MM.1S (cell line): ENCODE data around the gene ADAM8.
"Not testable (repeated sequence)": the region's sequence is repeated elsewhere in the genome, so short reads cannot be mapped to it uniquely, and the experiment has no call there.

Experiments used
- DNase-seq: peaks from one replicate; pipeline ENCODE4 v3.0.0-alpha.2; 2015
- H2AFZ ChIP-seq: fragments of 300-600 bp; sonication (generic); 2 replicates; pipeline ENCODE4 v1.6.0; 2016; ENCODE audit warnings: antibody characterized with exemption, low read length
- H3F3A ChIP-seq: fragments of 300-600 bp; sonication (generic); 2 replicates; pipeline ENCODE4 v1.6.1; 2016; ENCODE audit warnings: mild to moderate bottlenecking, antibody characterized with exemption, low read length, moderate library complexity, mixed read lengths; ENCODE audit not compliant: insufficient read depth
- H3K27ac ChIP-seq: fragments of 300-600 bp; sonication (generic); 2 replicates; pipeline ENCODE4 v1.5.1; 2016; ENCODE audit warnings: mild to moderate bottlenecking, low read length
- H3K27me3 ChIP-seq: fragments of 300-600 bp; sonication (generic); replicated peaks from 2 replicates; pipeline ENCODE4 v1.6.0; 2016; ENCODE audit warnings: low read length; ENCODE audit not compliant: insufficient read depth
- H3K36me3 ChIP-seq: fragments of 300-600 bp; sonication (generic); replicated peaks from 2 replicates; pipeline ENCODE4 v1.6.1; 2016; ENCODE audit warnings: mild to moderate bottlenecking, low read length, mixed read lengths; ENCODE audit not compliant: insufficient read depth
- H3K4me1 ChIP-seq: fragments of 300-600 bp; sonication (generic); 2 replicates; pipeline ENCODE4 v1.6.1; 2016; ENCODE audit warnings: low read length, mixed read lengths
- H3K4me2 ChIP-seq: fragments of 300-600 bp; sonication (generic); 2 replicates; pipeline ENCODE4 v1.6.0; 2016; ENCODE audit warnings: low read depth, low read length
- H3K4me3 ChIP-seq: fragments of 300-600 bp; sonication (generic); 2 replicates; pipeline ENCODE4 v1.5.1; 2016; ENCODE audit warnings: low read length, mixed read lengths
- H3K79me2 ChIP-seq: fragments of 300-600 bp; sonication (generic); 2 replicates; pipeline ENCODE4 v1.6.1; 2016; ENCODE audit warnings: mixed run types, low read length, mixed read lengths
- H3K9ac ChIP-seq: fragments of 300-600 bp; sonication (generic); 2 replicates; pipeline ENCODE4 v1.6.1; 2016; ENCODE audit warnings: low read length, mixed read lengths
- H3K9me2 ChIP-seq: fragments of 300-600 bp; sonication (generic); replicated peaks from 2 replicates; pipeline ENCODE4 v1.6.1; 2016; ENCODE audit warnings: mild to moderate bottlenecking, low read length, mixed read lengths; ENCODE audit not compliant: insufficient read depth
- H3K9me3 ChIP-seq: fragments of 300-600 bp; sonication (generic); replicated peaks from 2 replicates; pipeline ENCODE4 v1.6.1; 2016; ENCODE audit warnings: mild to moderate bottlenecking, low read length, mixed read lengths; ENCODE audit not compliant: insufficient read depth
- H4K20me1 ChIP-seq: fragments of 300-600 bp; sonication (generic); 2 replicates; pipeline ENCODE4 v1.6.1; 2016; ENCODE audit warnings: mild to moderate bottlenecking, low read length, moderate library complexity, mixed read lengths; ENCODE audit not compliant: insufficient read depth
- CTCF ChIP-seq: fragments of 300-600 bp; sonication (generic); IDR thresholded peaks from 2 replicates; pipeline ENCODE4 v1.5.1; 2016; ENCODE audit warnings: antibody characterized with exemption, low read length, mixed read lengths
- EZH2 ChIP-seq: fragments of 300-600 bp; sonication (generic); optimal IDR thresholded peaks from 2 replicates; pipeline ENCODE3; 2017; ENCODE audit warnings: low read depth, mild to moderate bottlenecking, antibody characterized with exemption, low read length, mixed read lengths
- EZH2phosphoT487 ChIP-seq: fragments of 300-600 bp; sonication (generic); IDR thresholded peaks from 2 replicates; pipeline ENCODE4 v1.6.1; 2018; ENCODE audit warnings: antibody characterized with exemption, low read length

Gene ADAM8

DNA sequence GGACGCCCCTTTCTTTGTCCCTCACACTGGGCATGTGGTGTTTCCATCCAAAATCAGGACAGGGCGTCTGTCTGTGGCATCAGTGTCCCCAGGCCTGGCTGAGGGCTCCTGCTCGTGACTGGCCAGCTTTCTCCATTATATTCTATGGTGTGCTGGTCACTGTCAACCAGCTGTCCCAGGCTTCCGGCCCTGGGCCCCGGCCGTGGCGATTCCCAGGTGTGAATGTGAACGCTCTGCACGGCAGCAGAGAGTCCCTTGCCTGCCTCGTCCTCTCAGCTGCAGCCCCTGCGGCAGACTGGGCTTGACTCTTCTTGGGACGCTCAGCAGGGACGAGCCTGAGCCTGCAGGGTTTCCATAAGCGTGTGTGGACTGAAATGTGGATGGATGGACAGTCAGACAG is 52.6 kb downstream of the ADAM8 start:
- H3K9ac ChIP-seq = no peak overlapping the region
- H3K4me2 ChIP-seq = no peak overlapping the region
- no peak for DNase-seq
- no peaks in the 10 kb centered on the region for H4K20me1 ChIP-seq
- H3K4me3 ChIP-seq = no peak overlapping the region
- no peaks in the 10 kb centered on the region for H3K79me2 ChIP-seq
- no peaks in the 10 kb centered on the region for H3K36me3 ChIP-seq
- H3K9me3 ChIP-seq = no peaks in the 10 kb centered on the region
- H3K27ac ChIP-seq = no peak overlapping the region
- no peak for TF ChIP-seq EZH2phosphoT487
- TF ChIP-seq EZH2 = no peak
- no peak for TF ChIP-seq CTCF
- no peak overlapping the region for H2AFZ ChIP-seq
- H3K9me2 ChIP-seq = no peaks in the 10 kb centered on the region
- H3K4me1 ChIP-seq = no peaks in the 10 kb centered on the region
- H3F3A ChIP-seq = no peaks in the 10 kb centered on the region
- H3K27me3 ChIP-seq = peaks cover 54% of the 10 kb centered on the region

GRCh38 chr10:133221756-133222155 is 54.9 kb downstream of the ADAM8 start:
- not testable (repeated sequence) for H3K9ac ChIP-seq, H4K20me1 ChIP-seq, H2AFZ ChIP-seq, H3F3A ChIP-seq, H3K9me2 ChIP-seq, H3K4me2 ChIP-seq, DNase-seq, H3K9me3 ChIP-seq, H3K4me1 ChIP-seq, H3K79me2 ChIP-seq, H3K36me3 ChIP-seq, H3K4me3 ChIP-seq, H3K27ac ChIP-seq
- H3K27me3 ChIP-seq = peaks cover 49% of the 10 kb centered on the region

DNA sequence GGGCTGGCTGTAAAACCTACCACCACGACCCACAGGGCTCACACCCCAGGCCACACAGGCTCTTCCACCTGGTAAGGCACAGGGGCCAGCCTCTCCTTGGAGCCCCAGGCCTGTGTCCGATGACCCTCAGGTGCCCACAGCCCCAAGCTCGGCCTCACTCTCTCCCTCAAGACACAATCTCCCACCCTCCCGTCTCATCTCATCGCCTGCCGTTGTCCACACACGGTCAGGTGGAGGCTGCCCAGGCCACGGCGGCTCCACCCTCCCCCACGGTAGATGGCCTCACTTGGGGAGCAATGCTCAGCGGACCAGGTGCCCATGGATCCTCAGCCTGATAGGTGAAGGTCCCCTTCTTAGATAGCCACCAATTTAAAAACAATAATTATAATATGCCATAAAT is 55.3 kb downstream of the ADAM8 start:
- Histone ChIP-seq H3K27me3 (peaks cover 49% of the 10 kb centered on the region), H3K4me1 (no peaks in the 10 kb centered on the region), H4K20me1 (no peaks in the 10 kb centered on the region), H2AFZ (no peak overlapping the region), H3K79me2 (no peaks in the 10 kb centered on the region), H3K9me2 (no peaks in the 10 kb centered on the region), H3K4me3 (no peak overlapping the region), H3K9ac (no peak overlapping the region), H3F3A (no peaks in the 10 kb centered on the region), H3K36me3 (no peaks in the 10 kb centered on the region), H3K4me2 (no peak overlapping the region), H3K27ac (no peak overlapping the region), H3K9me3 (no peaks in the 10 kb centered on the region)
- DNase-seq = no peak
- no peak for TF ChIP-seq EZH2phosphoT487
- TF ChIP-seq CTCF = no peak
- TF ChIP-seq EZH2 = no peak

DNA sequence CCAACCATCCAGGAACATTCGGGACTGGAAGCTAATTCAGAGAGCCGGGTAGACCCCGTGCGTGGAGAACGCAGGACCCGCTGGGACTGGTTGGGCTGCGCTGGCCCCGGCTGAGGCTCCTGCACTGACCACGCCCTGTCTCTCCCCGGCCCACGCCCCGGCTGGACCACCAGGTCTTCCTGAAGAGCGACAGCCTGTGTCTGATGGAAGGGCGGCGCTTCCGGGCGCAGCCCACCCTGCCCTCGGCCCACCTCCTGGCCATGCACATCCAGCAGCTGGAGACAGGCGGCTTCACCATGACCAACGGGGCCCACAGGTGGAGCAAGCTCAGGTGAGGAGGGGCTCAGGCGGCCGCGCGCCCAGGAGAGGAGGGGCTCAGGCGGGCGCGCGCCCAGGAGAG is 56.9 kb downstream of the ADAM8 start:
- DNase-seq = no peak
- H3K79me2 ChIP-seq = no peaks in the 10 kb centered on the region

More for the DNA sequence above, 56.9 kb downstream of the ADAM8 start:
- TF ChIP-seq EZH2phosphoT487 = no peak
- no peak for TF ChIP-seq CTCF
- TF ChIP-seq EZH2 = no peak
- Histone ChIP-seq H3K4me2 (no peak overlapping the region), H3K36me3 (no peaks in the 10 kb centered on the region), H4K20me1 (no peaks in the 10 kb centered on the region), H3K9me2 (no peaks in the 10 kb centered on the region), H3K4me3 (no peak overlapping the region), H3K9me3 (no peaks in the 10 kb centered on the region), H2AFZ (no peak overlapping the region), H3F3A (no peaks in the 10 kb centered on the region), H3K4me1 (no peaks in the 10 kb centered on the region), H3K27ac (no peak overlapping the region), H3K9ac (no peak overlapping the region), H3K27me3 (peaks cover 45% of the 10 kb centered on the region)
